HepG2 (cell line): ENCODE measurements around the gene CHD9NB. TPM values are rescaled to one million over a fixed set of nuclear protein-coding genes. Genes with fewer than 3 reads are reported as not detected.

Source experiments
- CREBL2 ChIP-seq: sonication (generic); formaldehyde crosslinking; IDR thresholded peaks from 2 replicates; pipeline ENCODE4 v1.8.1; 2023; ENCODE audit warnings: missing genetic modification reagents, mild to moderate bottlenecking, borderline replicate concordance
- FOXO1 ChIP-seq: sonication (generic); formaldehyde crosslinking; IDR thresholded peaks from 2 replicates; pipeline ENCODE4 v1.4.0; 2020; ENCODE audit warnings: missing genetic modification reagents
- FOXP1 ChIP-seq, 2 experiments: fragments of 450-650 bp in 1 of 2; IDR thresholded peaks; 2 replicates each; pipeline ENCODE4 v1.6.1; 2017 to 2018; ENCODE audit warnings: antibody characterized with exemption in 1 of 2
- HHEX ChIP-seq: IDR thresholded peaks from 2 replicates; pipeline ENCODE4 v1.6.1; 2016; ENCODE audit warnings: control low read depth
- KLF12 ChIP-seq: sonication (generic); formaldehyde crosslinking; IDR thresholded peaks from 2 replicates; pipeline ENCODE4 v1.4.0; 2020; ENCODE audit warnings: missing genetic modification reagents, borderline replicate concordance
- NR2F6 ChIP-seq, 2 experiments: IDR thresholded peaks; 2 replicates each; pipeline ENCODE4 v1.6.1; 2016; ENCODE audit warnings: antibody characterized with exemption in 1 of 2, mild to moderate bottlenecking in 1 of 2
- RCOR2 ChIP-seq: IDR thresholded peaks from 2 replicates; pipeline ENCODE4 v1.6.1; 2016; ENCODE audit warnings: missing biosample characterization, missing genetic modification reagents
- REL ChIP-seq: sonication (generic); formaldehyde crosslinking; conservative IDR thresholded peaks from 2 replicates; pipeline ENCODE4 v1.8.0; 2022; ENCODE audit warnings: mild to moderate bottlenecking, missing genetic modification reagents, moderate library complexity
- SAP130 ChIP-seq: IDR thresholded peaks from 2 replicates; pipeline ENCODE4 v1.6.1; 2016; ENCODE audit warnings: low read depth
- SKI ChIP-seq: fragments of 450-650 bp; IDR thresholded peaks from one replicate; pipeline ENCODE4 v1.6.1; 2018; ENCODE audit warnings: mild to moderate bottlenecking; ENCODE audit not compliant: partially characterized antibody
- SOX6 ChIP-seq, 2 experiments: fragments of 450-650 bp in 1 of 2; sonication (generic) in 1 of 2; formaldehyde crosslinking in 1 of 2; IDR thresholded peaks; 2 replicates each; pipeline versions ENCODE4 v1.4.0 to v1.6.1; 2017 to 2020; ENCODE audit warnings: antibody characterized with exemption in 1 of 2, mild to moderate bottlenecking in 1 of 2, missing genetic modification reagents in 1 of 2
- TBX2 ChIP-seq: sonication (generic); formaldehyde crosslinking; IDR thresholded peaks from 2 replicates; pipeline ENCODE4 v1.5.0; 2020; ENCODE audit warnings: missing genetic modification reagents, mild to moderate bottlenecking, borderline replicate concordance
- ZBTB33 ChIP-seq: sonication (generic); formaldehyde crosslinking; IDR thresholded peaks from 2 replicates; pipeline ENCODE4 v1.4.0; 2020; ENCODE audit warnings: missing genetic modification reagents
- ZKSCAN1 ChIP-seq: fragments of 150-350 bp; IDR thresholded peaks from 2 replicates; pipeline ENCODE4 v1.6.1; 2014; ENCODE audit warnings: low read length
- ZNF180 ChIP-seq: sonication (generic); formaldehyde crosslinking; IDR thresholded peaks from 2 replicates; pipeline ENCODE4 v1.4.0; 2020; ENCODE audit warnings: low read depth, missing genetic modification reagents, borderline replicate concordance
- ZNF225 ChIP-seq: sonication (generic); formaldehyde crosslinking; IDR thresholded peaks from 2 replicates; pipeline ENCODE4 v1.4.0; 2020; ENCODE audit warnings: mild to moderate bottlenecking, missing genetic modification reagents
- ZNF253 ChIP-seq: sonication (generic); formaldehyde crosslinking; IDR thresholded peaks from 2 replicates; pipeline ENCODE4 v1.8.0; 2022; ENCODE audit warnings: mild to moderate bottlenecking, missing genetic modification reagents, borderline replicate concordance
- ZNF484 ChIP-seq: sonication (generic); formaldehyde crosslinking; IDR thresholded peaks from 2 replicates; pipeline ENCODE4 v1.5.1; 2020; ENCODE audit warnings: mild to moderate bottlenecking, low read depth, missing genetic modification reagents, borderline replicate concordance
- ZNF546 ChIP-seq: sonication (generic); formaldehyde crosslinking; conservative IDR thresholded peaks from 2 replicates; pipeline ENCODE4 v1.8.1; 2023; ENCODE audit warnings: mild to moderate bottlenecking, missing genetic modification reagents
- ZNF776 ChIP-seq: sonication (generic); formaldehyde crosslinking; IDR thresholded peaks from 2 replicates; pipeline ENCODE4 v1.4.0; 2020; ENCODE audit warnings: mild to moderate bottlenecking, missing genetic modification reagents
- ZSCAN29 ChIP-seq: sonication (generic); formaldehyde crosslinking; conservative IDR thresholded peaks from 2 replicates; pipeline ENCODE4 v1.4.0; 2020; ENCODE audit warnings: mild to moderate bottlenecking, missing genetic modification reagents
- polyA plus RNA-seq, 8 experiments: library from polyadenylated mRNA; depleted of rRNA in 3 of 8; stranded (reverse) in 7 of 8; unstranded in 1 of 8; fragments of >200 nt; fragmentation: Illumina TruSeq in 4 of 8; extraction: Trizol in 4 of 8; gene quantifications; 2 replicates each; pipeline versions ENCODE4 v1.2.1 to v1.2.3, GENCODE V29; 2011 to 2016; ENCODE audit warnings: low read depth in 4 of 8, missing spikeins in 1 of 8, mixed read lengths in 1 of 8; ENCODE audit not compliant: insufficient read depth in 1 of 8
- total RNA-seq, 5 experiments: library from RNA; depleted of rRNA; stranded (reverse); fragments of >200 nt; fragmentation: Illumina TruSeq; extraction: Trizol; gene quantifications; 2 replicates each; pipeline ENCODE4 v1.2.3, GENCODE V29; 2016; ENCODE audit warnings: low read depth in 1 of 5
- TF ChIP-seq, protein P1 (sequence below): sonication (generic); formaldehyde crosslinking; IDR thresholded peaks from 2 replicates; pipeline ENCODE4 v1.4.0; 2020; ENCODE audit warnings: missing genetic modification reagents

The CHD9NB gene
- total and polyA plus RNA-seq, 2 of the 13 experiments (the other 11 are each of a cell fraction or from before 2014, with no cell fraction given): 0.17 to 0.18 TPM

- TF ChIP-seq KLF12 (CRISPR knock-in tag) (no peak), ZNF776 (CRISPR knock-in tag) (no peak), ZBTB33 (peak; percentile 66; the same call in 1 of the 2 replicates), ZNF180 (CRISPR knock-in tag) (no peak), FOXO1 (peak; percentile 86), ZNF546 (CRISPR knock-in tag) (no peak), ZKSCAN1 (peak; percentile 87), NR2F6 (IDR thresholded peaks at IDR 0.05) (no peak), NR2F6 (CRISPR knock-in tag; IDR thresholded peaks at IDR 0.05) (peak; percentile 44; the same call in 1 of the 2 replicates), TBX2 (peak; percentile 41; the same call in 1 of the 2 replicates), ZNF225 (CRISPR knock-in tag) (no peak), FOXP1 (IDR thresholded peaks at IDR 0.05) (no peak), FOXP1 (CRISPR knock-in tag; IDR thresholded peaks at IDR 0.05) (peak; percentile 84), ZNF484 (CRISPR knock-in tag) (no peak), SAP130 (CRISPR knock-in tag) (peak; percentile 71), ZSCAN29 (CRISPR knock-in tag) (0 out of 2 replicates have a peak, but pooled peaks have one; percentile 58), ZNF253 (CRISPR knock-in tag) (no peak), SKI (peak; percentile 57), CREBL2 (CRISPR knock-in tag) (0 out of 2 replicates have a peak, but pooled peaks have one; percentile 31), REL (CRISPR knock-in tag) (no peak), HHEX (CRISPR knock-in tag) (0 out of 2 replicates have a peak, but pooled peaks have one; percentile 25), SOX6 (IDR thresholded peaks at IDR 0.05) (no peak), SOX6 (CRISPR knock-in tag; IDR thresholded peaks at IDR 0.05) (peak; percentile 96), RCOR2 (CRISPR knock-in tag) (0 out of 2 replicates have a peak, but pooled peaks have one; percentile 12)
- TF ChIP-seq, protein P1, sequence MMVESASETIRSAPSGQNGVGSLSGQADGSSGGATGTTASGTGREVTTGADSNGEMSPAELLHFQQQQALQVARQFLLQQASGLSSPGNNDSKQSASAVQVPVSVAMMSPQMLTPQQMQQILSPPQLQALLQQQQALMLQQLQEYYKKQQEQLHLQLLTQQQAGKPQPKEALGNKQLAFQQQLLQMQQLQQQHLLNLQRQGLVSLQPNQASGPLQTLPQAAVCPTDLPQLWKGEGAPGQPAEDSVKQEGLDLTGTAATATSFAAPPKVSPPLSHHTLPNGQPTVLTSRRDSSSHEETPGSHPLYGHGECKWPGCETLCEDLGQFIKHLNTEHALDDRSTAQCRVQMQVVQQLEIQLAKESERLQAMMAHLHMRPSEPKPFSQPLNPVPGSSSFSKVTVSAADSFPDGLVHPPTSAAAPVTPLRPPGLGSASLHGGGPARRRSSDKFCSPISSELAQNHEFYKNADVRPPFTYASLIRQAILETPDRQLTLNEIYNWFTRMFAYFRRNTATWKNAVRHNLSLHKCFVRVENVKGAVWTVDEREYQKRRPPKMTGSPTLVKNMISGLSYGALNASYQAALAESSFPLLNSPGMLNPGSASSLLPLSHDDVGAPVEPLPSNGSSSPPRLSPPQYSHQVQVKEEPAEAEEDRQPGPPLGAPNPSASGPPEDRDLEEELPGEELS (CRISPR knock-in tag): peak; percentile 86
Observed at GRCh38 chr16:53056392-53056881, 3.7 kb upstream of the CHD9NB start (continued).
